Measurements from ENCODE around the gene FOXJ1. TPM values are rescaled to one million over a fixed set of nuclear protein-coding genes. Genes with fewer than 3 reads are reported as not detected.

The FOXJ1 gene
- total RNA-seq, 6 experiments from 2014 or later = not detected

GRCh38 chr17:76149214-76149613 lies 8.2 kb upstream of the FOXJ1 start:
- Mint-ChIP-seq H3K9me3 (no peaks in the 10 kb centered on the region), H3K4me3 (no peak overlapping the region)
- no peak for DNase-seq

GRCh38 chr17:76148015-76148326 lies 6.9 kb upstream of the FOXJ1 start:
- Mint-ChIP-seq H3K4me3 (no peak overlapping the region), H3K36me3 (ENCODE audit: low read depth) (no peaks in the 10 kb centered on the region), H3K27ac (no peak overlapping the region), H3K9me3 (no peaks in the 10 kb centered on the region), H3K27me3 (ENCODE audit: insufficient read depth) (peaks cover 13% of the 10 kb centered on the region), H3K4me1 (ENCODE audit: low read depth) (no peaks in the 10 kb centered on the region)
- DNase-seq = no peak
- TF ChIP-seq CTCF (IDR thresholded peaks at IDR 0.05) = peak; percentile 42; the same call in 1 of the 2 replicates

More at GRCh38 chr17:76149214-76149613, 8.2 kb upstream of the FOXJ1 start:
- Mint-ChIP-seq H3K27me3 (ENCODE audit: insufficient read depth) (peaks cover 17% of the 10 kb centered on the region), H3K36me3 (ENCODE audit: low read depth) (no peaks in the 10 kb centered on the region), H3K27ac (no peak overlapping the region), H3K4me1 (ENCODE audit: low read depth) (no peaks in the 10 kb centered on the region)
- no peak for TF ChIP-seq CTCF (IDR thresholded peaks at IDR 0.05)

GRCh38 chr17:76147211-76148014 lies 6.4 kb upstream of the FOXJ1 start:
- TF ChIP-seq CTCF (IDR thresholded peaks at IDR 0.05) = peak; percentile 76
- Mint-ChIP-seq H3K27me3 (ENCODE audit: insufficient read depth) (peaks cover 12% of the 10 kb centered on the region), H3K4me1 (ENCODE audit: low read depth) (no peaks in the 10 kb centered on the region), H3K27ac (no peak overlapping the region), H3K9me3 (no peaks in the 10 kb centered on the region), H3K4me3 (no peak overlapping the region), H3K36me3 (ENCODE audit: low read depth) (no peaks in the 10 kb centered on the region)
- peak; percentile 15 for DNase-seq

- Mint-ChIP-seq H3K4me3 (no peak overlapping the region), H3K27me3 (ENCODE audit: insufficient read depth) (peaks cover 12% of the 10 kb centered on the region), H3K4me1 (ENCODE audit: low read depth) (peaks cover 6% of the 10 kb centered on the region; the same call in 1 of the 2 replicates), H3K36me3 (ENCODE audit: low read depth) (no peaks in the 10 kb centered on the region), H3K27ac (no peak overlapping the region), H3K9me3 (no peaks in the 10 kb centered on the region)
- no peak for DNase-seq
- TF ChIP-seq CTCF (IDR thresholded peaks at IDR 0.05) = no peak
Observed at GRCh38 chr17:76146053-76146851, 5.2 kb upstream of the FOXJ1 start.

- Mint-ChIP-seq H3K9me3 (no peaks in the 10 kb centered on the region), H3K4me3 (no peak overlapping the region), H3K36me3 (ENCODE audit: low read depth) (no peaks in the 10 kb centered on the region), H3K27ac (no peak overlapping the region), H3K27me3 (ENCODE audit: insufficient read depth) (peaks cover 12% of the 10 kb centered on the region), H3K4me1 (ENCODE audit: low read depth) (peaks cover 6% of the 10 kb centered on the region; the same call in 1 of the 2 replicates)
- DNase-seq = no peak
- no peak for TF ChIP-seq CTCF (IDR thresholded peaks at IDR 0.05)
Observed at GRCh38 chr17:76145231-76146052, 4.4 kb upstream of the FOXJ1 start.

Data from HFFc6 (cell line).